CD14-positive monocyte (primary cell): Measurements from ENCODE around the gene ITGA11. TPM values are rescaled to one million over a fixed set of nuclear protein-coding genes. Genes with fewer than 3 reads are reported as not detected.

Experiments
- DNase-seq, 3 donors: peaks; one replicate each; pipeline ENCODE4 v3.0.0-alpha.2; 2011 to 2022
- H2AFZ ChIP-seq: 2 replicates; pipeline ENCODE4 v1.6.0; 2012; ENCODE audit warnings: mild to moderate bottlenecking, low read depth, low read length, inconsistent platforms; ENCODE audit not compliant: insufficient read depth, poor library complexity, severe bottlenecking
- H3K27ac ChIP-seq, 2 donors: 1 replicate in 1 of 2; 2 replicates in 1 of 2; pipeline ENCODE4 v1.5.1; 2012 to 2013; ENCODE audit warnings: low read length in 2 of 2, control low read depth in 1 of 2, inconsistent platforms in 1 of 2, low read depth in 1 of 2, mild to moderate bottlenecking in 1 of 2
- H3K27me3 ChIP-seq, 2 donors: one replicate each; pipeline versions ENCODE4 v1.6.0 to v1.6.1; 2011 to 2013; ENCODE audit warnings: low read length in 2 of 2; ENCODE audit not compliant: control insufficient read depth in 2 of 2, insufficient read depth in 2 of 2
- H3K36me3 ChIP-seq, 2 donors: replicated peaks in 1 of 2; 1 replicate in 1 of 2; 2 replicates in 1 of 2; pipeline versions ENCODE4 v1.5.1 to v1.6.1; 2012 to 2013; ENCODE audit warnings: low read length in 2 of 2, control low read depth in 1 of 2, inconsistent platforms in 1 of 2, mild to moderate bottlenecking in 1 of 2; ENCODE audit not compliant: insufficient read depth in 2 of 2, control insufficient read depth in 1 of 2
- H3K4me1 ChIP-seq, 2 donors: 1 replicate in 1 of 2; 2 replicates in 1 of 2; pipeline versions ENCODE4 v1.5.1 to v1.6.1; 2012 to 2013; ENCODE audit warnings: low read length in 2 of 2, control low read depth in 1 of 2, inconsistent platforms in 1 of 2, mild to moderate bottlenecking in 1 of 2, moderate library complexity in 1 of 2; ENCODE audit not compliant: insufficient read depth in 2 of 2, control insufficient read depth in 1 of 2
- H3K4me2 ChIP-seq: replicated peaks from 2 replicates; pipeline ENCODE3; 2012; ENCODE audit warnings: low read length, moderate library complexity, mild to moderate bottlenecking; ENCODE audit not compliant: poor library complexity, severe bottlenecking; ENCODE audit errors: extremely low read depth
- H3K4me3 ChIP-seq, 3 experiments: fragments of 200-600 bp in 1 of 3; sonication (generic) in 1 of 3; replicated peaks in 1 of 3; 1 replicate in 2 of 3; 2 replicates in 1 of 3; pipeline ENCODE4 v1.5.1; 2011 to 2013; ENCODE audit warnings: low read length in 3 of 3, mild to moderate bottlenecking in 3 of 3, control low read depth in 2 of 3, low read depth in 2 of 3, inconsistent platforms in 1 of 3, moderate library complexity in 1 of 3
- H3K79me2 ChIP-seq: 2 replicates; pipeline ENCODE4 v1.6.0; 2012; ENCODE audit warnings: mild to moderate bottlenecking, control low read depth, inconsistent platforms, low read length, moderate library complexity; ENCODE audit not compliant: insufficient read depth
- H3K9ac ChIP-seq: 2 replicates; pipeline ENCODE4 v1.6.0; 2017; ENCODE audit warnings: low read length, mild to moderate bottlenecking; ENCODE audit not compliant: insufficient read depth, poor library complexity, severe bottlenecking
- H3K9me3 ChIP-seq, 2 donors: replicated peaks in 1 of 2; 1 replicate in 1 of 2; 2 replicates in 1 of 2; pipeline versions ENCODE4 v1.5.1 to v1.6.1; 2012 to 2013; ENCODE audit warnings: low read length in 2 of 2, control low read depth in 1 of 2; ENCODE audit not compliant: control insufficient read depth in 1 of 2, insufficient read depth in 1 of 2
- H4K20me1 ChIP-seq: 2 replicates; pipeline ENCODE4 v1.6.0; 2012; ENCODE audit warnings: mild to moderate bottlenecking, low read length, control low read depth, moderate library complexity; ENCODE audit not compliant: insufficient read depth
- H3K27ac Mint-ChIP-seq, 7 donors: one replicate each; pipeline ENCODE4 v1.8.0; 2020; ENCODE audit warnings: mild to moderate bottlenecking in 7 of 7, mixed read lengths in 7 of 7, moderate library complexity in 6 of 7, inconsistent platforms in 2 of 7
- H3K27me3 Mint-ChIP-seq, 3 donors: one replicate each; pipeline ENCODE4 v1.8.0; 2021 to 2022; ENCODE audit warnings: low read depth in 3 of 3, mild to moderate bottlenecking in 3 of 3, mixed read lengths in 3 of 3, moderate library complexity in 3 of 3, inconsistent platforms in 1 of 3
- H3K36me3 Mint-ChIP-seq, 2 donors: one replicate each; pipeline ENCODE4 v1.8.0; 2020; ENCODE audit warnings: mixed read lengths in 2 of 2, inconsistent platforms in 1 of 2, mild to moderate bottlenecking in 1 of 2
- H3K4me1 Mint-ChIP-seq: one replicate; pipeline ENCODE4 v1.8.0; 2020; ENCODE audit warnings: mild to moderate bottlenecking, mixed read lengths
- H3K4me3 Mint-ChIP-seq, 2 donors: one replicate each; pipeline ENCODE4 v1.8.0; 2020; ENCODE audit warnings: mild to moderate bottlenecking in 2 of 2, mixed read lengths in 2 of 2, moderate library complexity in 1 of 2
- H3K9me3 Mint-ChIP-seq, 7 donors: one replicate each; pipeline ENCODE4 v1.8.0; 2020 to 2022; ENCODE audit warnings: mixed read lengths in 7 of 7, mild to moderate bottlenecking in 6 of 7, moderate library complexity in 6 of 7, inconsistent platforms in 2 of 7
- WGBS: methylation state at CpG from one replicate; pipeline ENCODE4 v1.1.5; 2013; ENCODE audit warnings: missing lambda C conversion rate; ENCODE audit not compliant: insufficient coverage; 5-methylcytosine and 5-hydroxymethylcytosine counted together
- intact Hi-C, 2 donors: fragments of 100-400 bp; cut with micrococcal nuclease; formaldehyde crosslinking; loops; one replicate each; pipeline versions ENCODE4 v1.15.0 to v1.15.1; 2023
- polyA plus RNA-seq, 3 donors: library from polyadenylated mRNA; depleted of rRNA in 1 of 3; unstranded in 2 of 3; stranded (reverse) in 1 of 3; fragments of 300-500 nt in 2 of 3; fragments of >200 nt in 1 of 3; fragmentation: Illumina TruSeq in 2 of 3; gene quantifications; 1 replicate in 2 of 3; 2 replicates in 1 of 3; pipeline ENCODE4 v1.2.3, GENCODE V29; 2012 to 2021
- TF ChIP-seq, protein P1 (sequence below): fragments of 200-600 bp; IDR thresholded peaks from one replicate; pipeline ENCODE4 v1.8.0; 2022; ENCODE audit warnings: antibody characterized with exemption, mild to moderate bottlenecking

ITGA11 gene
- polyA plus RNA-seq, 3 donors = under 0.01 to 0.01 TPM; not detected in 1

DNA sequence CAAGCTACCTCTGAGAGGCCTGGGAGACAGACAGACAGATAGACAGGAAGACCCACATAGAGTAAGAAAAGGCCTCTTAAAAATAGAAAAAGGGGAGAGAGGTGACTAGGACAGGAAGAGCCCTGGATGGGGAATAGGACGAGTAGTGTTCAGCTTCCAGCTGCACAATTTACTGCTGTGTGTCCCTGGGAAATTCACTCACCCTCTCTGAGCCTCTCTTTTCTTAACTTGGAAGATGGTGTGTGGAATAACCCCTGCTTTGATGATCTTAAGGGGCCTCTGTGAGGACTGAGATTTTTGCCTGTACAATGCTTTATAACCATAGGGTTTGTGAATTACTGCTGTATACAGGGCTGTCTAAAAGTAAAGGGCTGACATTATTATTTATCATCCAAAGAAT is 116.9 kb downstream of the ITGA11 start:
- Histone ChIP-seq H4K20me1 (no peaks in the 10 kb centered on the region), H3K4me1 (no peaks in the 10 kb centered on the region), H3K9ac (no peak overlapping the region), H3K27me3 (no peaks in the 10 kb centered on the region), H2AFZ (no peak overlapping the region), H3K79me2 (no peaks in the 10 kb centered on the region), H3K27ac (no peak overlapping the region), H3K4me3 (no peak overlapping the region), H3K36me3 (no peaks in the 10 kb centered on the region), H3K4me2 (no peak overlapping the region), H3K9me3 (no peaks in the 10 kb centered on the region)
- TF ChIP-seq, protein P1, sequence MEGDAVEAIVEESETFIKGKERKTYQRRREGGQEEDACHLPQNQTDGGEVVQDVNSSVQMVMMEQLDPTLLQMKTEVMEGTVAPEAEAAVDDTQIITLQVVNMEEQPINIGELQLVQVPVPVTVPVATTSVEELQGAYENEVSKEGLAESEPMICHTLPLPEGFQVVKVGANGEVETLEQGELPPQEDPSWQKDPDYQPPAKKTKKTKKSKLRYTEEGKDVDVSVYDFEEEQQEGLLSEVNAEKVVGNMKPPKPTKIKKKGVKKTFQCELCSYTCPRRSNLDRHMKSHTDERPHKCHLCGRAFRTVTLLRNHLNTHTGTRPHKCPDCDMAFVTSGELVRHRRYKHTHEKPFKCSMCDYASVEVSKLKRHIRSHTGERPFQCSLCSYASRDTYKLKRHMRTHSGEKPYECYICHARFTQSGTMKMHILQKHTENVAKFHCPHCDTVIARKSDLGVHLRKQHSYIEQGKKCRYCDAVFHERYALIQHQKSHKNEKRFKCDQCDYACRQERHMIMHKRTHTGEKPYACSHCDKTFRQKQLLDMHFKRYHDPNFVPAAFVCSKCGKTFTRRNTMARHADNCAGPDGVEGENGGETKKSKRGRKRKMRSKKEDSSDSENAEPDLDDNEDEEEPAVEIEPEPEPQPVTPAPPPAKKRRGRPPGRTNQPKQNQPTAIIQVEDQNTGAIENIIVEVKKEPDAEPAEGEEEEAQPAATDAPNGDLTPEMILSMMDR = no peak
- intact Hi-C loops = no loop called here
- Mint-ChIP-seq H3K4me3 (no peak overlapping the region), H3K27me3 (peaks cover 0 to 1% (median 1%) of the 10 kb centered on the region in 3 donors), H3K27ac (no peak overlapping the region), H3K9me3 (peaks cover 0 to 1% (median 0%) of the 10 kb centered on the region in 7 donors), H3K36me3 (no peaks in the 10 kb centered on the region), H3K4me1 (peaks cover 7% of the 10 kb centered on the region)
- WGBS = no CpG with 5 or more reads among the region's 1 CpG
- no peak for DNase-seq

DNA sequence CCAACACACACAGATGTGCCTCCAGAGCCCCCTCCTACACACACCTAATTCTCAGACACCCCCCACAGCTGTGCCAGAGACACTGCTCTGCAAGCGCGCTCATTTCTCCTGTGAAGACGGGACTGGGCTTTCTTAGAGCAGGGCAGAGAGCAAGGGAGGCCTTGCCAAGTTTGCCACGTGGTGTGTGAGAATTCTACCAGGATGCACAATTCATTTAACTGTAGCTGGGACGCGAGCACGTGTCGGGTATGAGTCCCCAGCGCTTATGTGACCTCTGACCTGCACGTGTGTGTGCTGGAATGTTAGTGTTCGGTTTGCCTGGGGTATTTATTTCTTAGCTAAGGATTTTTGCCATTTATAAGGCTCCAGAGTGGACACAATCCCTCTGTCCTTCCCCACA is 117.4 kb downstream of the ITGA11 start:
- Mint-ChIP-seq H3K4me3 (no peak overlapping the region), H3K9me3 (peaks cover 0 to 1% (median 0%) of the 10 kb centered on the region in 7 donors), H3K27ac (no peak overlapping the region), H3K36me3 (no peaks in the 10 kb centered on the region), H3K27me3 (peaks cover 0 to 1% (median 1%) of the 10 kb centered on the region in 3 donors), H3K4me1 (peaks cover 7% of the 10 kb centered on the region)
- Histone ChIP-seq H3K4me1 (no peaks in the 10 kb centered on the region), H3K4me3 (no peak overlapping the region), H3K4me2 (no peak overlapping the region), H2AFZ (no peak overlapping the region), H3K9me3 (no peaks in the 10 kb centered on the region), H3K27me3 (no peaks in the 10 kb centered on the region), H3K79me2 (no peaks in the 10 kb centered on the region), H4K20me1 (no peaks in the 10 kb centered on the region), H3K9ac (no peak overlapping the region), H3K36me3 (no peaks in the 10 kb centered on the region), H3K27ac (no peak overlapping the region)
- TF ChIP-seq, protein P1 = no peak
- intact Hi-C loops = no loop called here
- no peak for DNase-seq
- WGBS = 90% methylated on average over 9 of the region's 11 CpGs
